ENCODE measurements around the gene LINC00237.

Gene LINC00237

DNA sequence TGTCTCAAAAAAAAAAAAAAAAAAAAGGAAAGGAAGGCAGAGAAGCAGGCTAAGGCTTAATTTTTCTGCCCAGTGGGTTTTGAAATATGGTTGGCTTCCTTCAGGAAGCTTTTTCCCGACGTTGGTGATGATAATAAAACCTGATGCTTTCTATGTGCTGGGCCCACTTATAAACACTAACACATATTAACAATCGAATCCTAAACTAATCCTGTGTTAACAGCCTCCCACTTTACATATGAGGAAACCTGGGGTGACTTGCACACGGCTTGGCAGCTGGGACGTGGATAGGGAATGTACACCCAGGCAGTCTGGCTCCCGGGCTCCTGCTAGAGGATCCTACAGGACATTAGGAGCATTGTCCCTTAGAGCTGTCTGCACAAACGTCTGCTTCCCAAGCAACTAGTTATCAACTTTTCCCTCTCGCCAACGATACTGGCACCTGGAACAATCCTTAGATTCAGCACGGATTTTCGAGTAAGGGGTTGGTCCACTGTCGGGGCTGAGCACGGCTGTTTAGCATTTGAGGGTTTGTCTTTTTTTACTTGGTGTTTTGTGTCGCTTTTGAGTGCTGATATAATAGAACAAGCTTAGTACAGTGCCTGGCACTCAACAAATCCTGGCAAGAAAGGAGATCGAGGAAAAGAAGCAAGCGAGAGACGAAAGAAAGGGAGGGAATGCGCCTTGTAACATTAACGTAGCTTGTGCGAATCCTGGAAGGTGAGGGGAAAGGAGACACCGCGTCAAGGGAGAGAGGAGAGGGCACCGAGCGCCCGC lies 19.1 kb upstream of the LINC00237 start:
- DNase-seq: no peak

DNA sequence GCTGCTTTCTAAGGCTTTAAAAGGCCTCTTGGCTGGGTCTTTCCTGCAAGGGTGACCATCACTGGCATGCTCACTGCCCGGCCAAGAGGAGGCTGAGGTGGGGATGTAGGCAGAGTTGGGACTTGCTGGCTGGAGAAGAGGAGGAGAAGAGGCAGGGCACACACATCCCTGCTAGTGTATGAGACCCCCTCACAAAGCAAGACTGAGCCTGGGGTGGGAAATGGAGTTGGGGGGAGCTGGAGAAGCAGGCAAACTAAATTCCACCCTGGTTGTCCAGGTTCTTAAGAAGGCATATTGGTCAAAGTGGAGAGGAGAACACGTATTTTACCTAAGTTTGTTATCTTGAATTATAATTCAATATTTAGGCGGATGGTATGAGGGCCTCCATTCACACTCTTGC lies 18.0 kb upstream of the LINC00237 start:
- no peak for DNase-seq

DNA sequence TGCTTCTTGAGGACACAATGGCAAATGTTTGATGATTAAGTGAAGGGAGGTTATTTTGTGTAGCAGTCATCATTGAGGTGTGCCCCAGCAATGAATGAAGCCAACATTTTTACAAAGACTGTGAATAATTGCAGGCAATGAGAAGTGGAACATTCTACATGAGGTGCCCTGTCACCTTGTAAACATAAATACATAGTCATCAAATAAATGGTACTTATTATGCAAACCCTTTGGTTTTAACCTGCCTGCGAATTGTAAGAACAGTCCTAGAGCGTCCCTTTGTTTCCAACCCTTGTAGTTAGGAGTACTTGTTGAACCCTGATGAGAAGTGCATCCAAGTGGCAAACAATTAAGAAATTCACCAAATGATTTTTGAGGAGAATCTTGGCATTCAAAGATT lies 12.6 kb upstream of the LINC00237 start:
- no peak for DNase-seq

DNA sequence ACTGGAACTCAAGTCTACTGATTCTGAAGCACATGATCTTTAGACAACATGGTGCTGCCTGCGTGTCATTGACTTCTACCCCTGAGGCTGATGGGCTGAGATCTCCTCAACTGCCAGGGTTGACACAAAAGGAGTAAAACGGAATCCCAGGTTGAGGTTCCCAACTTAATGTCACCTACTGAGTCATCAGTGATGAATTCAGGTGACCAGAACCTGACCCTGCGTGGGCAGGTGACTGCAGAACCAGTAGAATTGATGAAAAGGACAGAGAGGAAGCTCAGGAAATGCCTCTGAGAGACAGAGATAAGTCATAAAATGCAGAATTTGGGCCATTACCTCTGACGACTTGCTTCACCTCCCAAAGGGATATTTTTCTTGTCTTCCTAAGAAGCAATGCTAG lies 12.0 kb upstream of the LINC00237 start:
- DNase-seq: no peak

DNA sequence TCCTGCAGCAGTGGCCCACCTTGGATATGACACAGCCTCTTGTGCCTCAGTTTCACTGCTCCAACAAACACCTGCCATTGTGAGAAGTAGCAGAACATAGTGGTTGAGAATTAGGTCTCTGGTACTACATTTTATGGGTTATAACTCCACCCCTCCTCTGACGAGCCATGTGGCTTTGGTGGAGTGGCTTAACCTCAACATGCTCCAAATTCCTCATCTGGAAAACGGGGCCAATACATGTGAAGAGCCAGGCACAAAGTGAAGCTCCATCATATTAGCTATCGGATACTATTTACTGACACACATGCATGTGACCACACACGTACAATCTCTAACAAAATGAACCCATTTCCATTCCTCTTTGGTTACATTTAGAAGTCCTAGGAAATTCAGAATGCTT lies 11.4 kb upstream of the LINC00237 start:
- DNase-seq: no peak

DNA sequence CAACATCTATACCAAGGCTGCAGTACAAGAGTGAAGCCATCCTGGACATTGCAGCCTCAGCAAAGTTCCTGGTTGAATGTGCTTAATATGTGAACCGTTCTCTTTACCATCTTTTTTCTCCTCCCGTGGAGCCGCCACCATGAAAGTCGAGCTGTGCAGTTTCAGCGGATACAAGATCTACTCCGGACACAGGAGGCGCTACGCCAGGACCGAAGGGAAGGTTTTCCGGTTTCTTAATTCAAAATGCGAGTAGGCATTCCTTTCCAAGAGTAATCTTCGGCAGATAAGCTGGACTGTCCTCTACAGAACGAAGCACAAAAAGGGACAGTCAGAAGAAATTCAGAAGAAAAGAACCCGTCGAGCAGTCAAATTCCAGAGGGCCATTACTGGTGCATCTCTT lies 8.4 kb upstream of the LINC00237 start:
- DNase-seq: no peak

DNA sequence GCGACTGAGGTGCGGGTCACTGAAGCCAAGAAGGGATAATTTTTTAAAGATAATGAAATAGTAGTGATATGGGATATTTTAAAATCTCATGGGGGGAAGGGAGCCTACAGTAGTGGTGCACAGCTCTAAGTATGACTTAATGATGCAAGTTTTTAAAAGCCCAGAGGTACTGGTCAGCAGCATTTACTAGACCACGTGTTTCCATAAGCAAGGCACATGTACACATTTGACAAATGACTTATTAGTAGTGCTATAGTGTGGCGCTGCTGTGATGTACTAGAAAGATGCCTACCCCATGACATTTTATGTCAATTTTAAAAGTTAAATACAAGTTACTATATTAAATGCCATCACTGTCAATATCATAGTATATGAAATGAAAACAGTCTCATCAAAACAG lies 7.5 kb upstream of the LINC00237 start:
- no peak for DNase-seq

DNA sequence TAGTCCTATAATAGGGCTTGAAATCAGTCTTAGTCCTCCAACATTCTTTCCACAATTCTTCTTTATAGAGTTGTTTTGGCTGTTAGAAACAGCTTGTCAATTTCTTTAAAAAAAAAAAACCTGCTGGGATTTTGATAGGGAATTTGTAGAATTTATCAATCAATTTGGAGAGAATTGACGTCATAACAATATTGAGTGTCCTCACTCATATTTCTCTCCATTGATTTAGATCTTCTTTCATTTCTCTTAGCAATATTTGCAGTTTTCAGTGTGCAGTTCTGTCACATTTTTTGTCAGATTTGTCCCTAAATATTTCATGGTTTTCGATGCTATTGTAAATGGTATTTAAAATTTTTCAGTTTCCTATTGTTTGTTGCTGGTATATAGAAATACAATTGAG lies 5.3 kb upstream of the LINC00237 start:
- no peak for DNase-seq

DNA sequence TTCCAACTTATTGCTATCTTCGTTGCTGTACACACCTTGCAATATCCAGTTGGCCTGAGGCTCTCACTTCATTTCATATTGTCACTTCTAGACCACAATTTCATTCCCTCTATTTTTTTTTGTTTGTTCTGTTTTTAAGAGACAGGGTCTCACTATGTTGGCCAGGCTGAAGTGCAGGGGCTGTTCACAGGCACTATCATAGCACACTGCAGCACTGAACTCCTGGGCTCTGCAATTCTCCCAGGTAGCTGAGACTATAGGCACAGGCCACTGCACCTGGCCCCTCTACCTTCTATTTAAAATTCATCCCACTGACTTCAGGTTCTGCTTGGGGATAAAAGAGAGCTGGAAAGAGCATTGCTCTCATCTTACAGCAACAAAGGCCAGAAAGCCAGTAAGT lies 4.7 kb upstream of the LINC00237 start:
- no peak for DNase-seq

DNA sequence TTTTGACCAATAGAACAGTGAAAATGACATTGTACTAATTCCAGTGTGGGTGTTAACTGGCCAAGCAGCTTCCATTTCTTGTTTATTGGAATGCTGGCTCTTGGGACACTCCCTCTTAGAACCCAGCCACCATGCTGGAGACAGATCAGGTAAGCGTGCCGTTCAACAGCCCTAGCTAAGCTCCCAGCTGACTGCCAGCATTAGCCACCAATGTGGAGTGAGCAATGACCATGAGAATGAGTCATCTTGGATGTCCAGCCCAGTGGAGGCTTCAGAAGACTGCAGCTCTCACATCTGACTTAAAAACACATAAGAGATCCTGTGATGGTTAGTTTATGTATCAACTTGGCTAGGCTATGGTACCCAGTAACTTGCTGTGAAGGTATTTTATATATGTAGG lies 3.0 kb upstream of the LINC00237 start:
- no peak for DNase-seq

DNA sequence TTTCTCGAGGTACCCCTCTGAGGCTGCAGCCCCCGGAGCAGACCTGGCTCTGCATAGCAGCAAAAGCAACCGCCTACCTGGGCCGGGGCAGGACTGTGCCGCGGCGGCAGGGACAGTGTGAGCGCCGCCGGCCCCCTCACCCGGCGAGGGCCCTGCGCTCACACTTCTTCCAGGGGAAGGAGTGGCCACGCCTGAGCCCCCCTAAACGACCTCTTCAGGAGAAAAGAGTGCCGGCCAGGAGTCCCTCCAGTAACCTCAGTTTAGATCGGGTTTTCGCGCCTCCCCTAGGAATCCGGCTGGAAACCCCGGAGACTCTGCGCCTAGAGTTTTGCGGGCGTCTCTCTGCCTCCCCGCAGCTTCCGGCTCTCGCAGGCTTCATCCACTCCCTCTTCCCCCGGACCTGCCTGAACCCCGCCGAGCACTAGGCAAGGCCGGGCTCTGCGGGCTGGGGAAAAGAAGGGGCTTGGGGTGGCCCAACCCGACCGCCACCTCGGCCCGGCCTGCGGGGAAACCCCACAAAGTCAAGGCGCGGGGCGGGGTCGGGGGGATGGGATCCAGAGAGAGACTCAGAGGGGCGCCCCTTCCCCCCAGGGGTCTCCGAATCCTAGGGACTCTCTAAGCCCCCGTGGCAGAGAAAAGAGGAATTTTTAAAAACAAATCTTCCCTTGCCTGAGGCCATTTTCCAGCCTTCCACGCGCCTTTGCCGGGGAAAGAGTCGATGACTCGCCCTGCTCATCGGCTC lies 558 bp downstream of the LINC00237 start:
- no peak for DNase-seq

DNA sequence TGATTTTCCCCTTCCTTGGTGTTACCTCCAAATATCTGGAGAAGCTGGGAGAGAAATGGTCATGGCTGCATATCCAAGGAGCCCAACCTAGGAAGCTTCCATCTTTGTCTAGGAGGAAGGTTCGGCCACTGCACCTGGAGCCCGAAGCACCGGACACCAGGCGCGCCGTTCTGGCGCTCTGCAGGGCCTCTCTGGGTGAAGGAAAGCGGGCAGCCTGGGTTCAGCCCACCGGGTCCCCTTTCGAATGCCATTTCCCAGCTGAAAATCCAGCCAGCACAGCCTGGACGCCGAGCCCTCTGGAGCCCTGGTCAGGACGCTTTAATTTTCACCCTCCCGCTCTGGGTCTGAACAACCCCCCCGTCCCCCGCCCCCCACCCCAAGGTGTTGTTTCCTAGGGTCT lies 1.2 kb downstream of the LINC00237 start:
- DNase-seq: no peak

DNA sequence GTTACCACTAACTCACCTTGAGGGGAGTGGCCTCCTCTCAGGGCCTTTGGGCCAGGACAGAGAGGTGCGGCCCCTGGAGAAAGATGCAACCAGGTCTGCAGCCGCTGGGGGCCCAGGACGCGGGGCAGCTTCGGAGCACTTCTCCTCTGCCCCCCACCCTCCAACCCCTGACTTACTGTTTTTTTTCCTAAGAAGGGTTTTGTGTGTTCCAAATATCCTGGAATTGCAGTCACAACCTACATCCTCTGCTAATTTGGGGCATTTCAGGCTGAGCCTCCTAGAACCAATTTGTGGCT lies 1.7 kb downstream of the LINC00237 start:
- DNase-seq: no peak

DNA sequence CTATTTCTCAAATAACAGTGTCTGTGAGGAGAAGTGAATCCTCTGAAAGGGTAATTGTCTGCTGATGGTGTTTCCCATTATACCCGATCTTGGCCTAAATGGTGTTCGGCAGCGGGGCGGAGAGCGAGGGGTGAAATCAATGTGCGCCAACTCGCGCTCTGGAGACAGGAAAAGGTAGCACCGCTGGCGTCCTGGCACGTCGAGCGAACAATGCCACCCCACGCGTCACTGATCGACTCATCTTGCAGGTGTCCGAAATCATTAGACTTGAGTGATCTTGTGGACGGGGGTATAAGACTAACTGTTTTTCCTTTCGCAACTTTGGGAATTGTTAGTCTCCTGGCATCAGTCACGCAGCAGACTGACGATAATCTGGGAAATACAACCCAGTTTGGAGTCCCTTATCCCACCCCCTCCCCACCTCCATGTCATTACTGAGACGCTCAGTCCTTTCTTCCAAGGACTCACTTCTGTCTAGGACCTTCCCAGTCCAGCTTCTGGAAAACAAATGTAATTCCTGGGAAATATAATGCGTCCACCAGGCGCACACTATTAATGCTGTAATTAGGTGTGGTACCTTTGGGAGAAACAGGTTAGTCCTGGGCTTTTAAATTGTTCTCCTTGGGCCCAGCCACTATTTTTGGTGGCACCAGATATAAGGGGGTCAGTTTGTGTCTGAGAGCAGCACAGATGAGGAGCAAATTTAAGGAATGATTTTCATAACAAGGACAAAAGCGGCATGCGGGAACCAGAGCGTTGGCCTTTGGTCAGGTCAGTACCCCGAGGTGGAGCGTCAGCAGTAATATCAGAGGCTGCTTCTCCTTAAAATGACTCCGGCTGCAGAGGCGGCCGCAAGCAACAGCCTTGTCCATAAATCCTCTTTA lies 2.3 kb downstream of the LINC00237 start:
- DNase-seq: no peak

DNA sequence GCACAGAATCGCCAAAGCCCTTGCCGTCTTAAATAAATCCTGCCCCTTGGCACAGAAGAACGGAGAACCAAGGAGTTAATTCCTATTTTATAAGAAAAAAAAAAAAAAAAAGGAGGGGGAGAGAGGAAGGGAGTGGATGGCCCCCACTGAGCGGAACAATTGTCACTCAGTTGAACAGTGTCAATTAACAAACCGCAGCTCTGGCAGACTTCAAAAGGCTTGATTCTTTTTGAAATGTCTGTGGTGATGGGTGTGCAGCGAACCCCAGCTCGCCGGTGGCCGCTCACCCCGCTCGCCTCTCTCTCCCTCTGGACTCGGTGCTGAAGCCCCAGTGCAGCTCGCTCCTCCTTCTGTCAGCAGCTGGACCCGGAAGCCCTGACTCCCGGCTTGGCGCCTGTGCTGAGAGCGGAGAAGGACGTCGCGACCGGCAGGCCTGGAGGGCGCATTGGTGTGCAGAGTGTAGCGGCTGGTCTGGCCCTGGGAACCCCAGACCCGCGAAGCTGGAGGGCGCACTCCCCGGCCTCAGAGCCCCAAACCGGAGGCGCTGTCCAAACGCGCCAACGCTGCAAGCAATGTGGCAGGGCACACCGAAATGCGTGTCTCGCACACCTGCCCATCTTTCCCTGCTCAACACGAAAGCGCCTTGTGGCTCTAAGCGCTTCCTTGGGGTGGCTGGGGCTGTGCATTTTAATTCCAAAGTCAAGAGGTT lies 3.4 kb downstream of the LINC00237 start:
- no peak for DNase-seq

DNA sequence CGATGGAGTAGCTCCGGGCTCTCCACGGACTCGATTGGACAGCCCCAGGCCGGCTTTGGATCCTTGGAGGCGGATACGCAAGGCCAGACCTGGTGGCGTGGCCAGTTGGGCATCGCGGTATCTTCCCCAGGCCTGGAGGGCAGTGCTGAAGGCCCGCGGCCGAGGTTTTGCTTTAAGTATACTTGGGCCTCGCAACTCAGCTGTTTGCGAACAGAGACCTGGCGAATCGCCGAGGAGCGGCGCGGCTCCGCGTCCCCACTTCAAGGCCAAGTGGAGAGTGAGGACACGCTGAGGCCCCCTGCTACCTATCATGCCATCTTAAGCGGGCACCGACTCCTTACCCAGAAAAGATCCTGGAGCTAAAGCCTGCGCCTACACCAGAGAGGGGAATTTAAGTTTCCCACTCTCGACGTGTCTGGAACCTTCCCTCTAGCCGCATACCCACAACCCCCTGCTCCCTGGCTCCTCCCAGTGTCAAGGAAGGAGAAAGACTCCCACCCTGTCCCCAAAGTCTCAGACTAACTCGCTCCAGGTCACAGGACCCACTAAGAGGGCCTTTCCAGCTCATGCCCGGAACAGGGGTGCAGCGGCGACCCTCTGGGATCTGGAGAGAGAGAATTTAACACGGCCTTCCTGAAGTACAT lies 4.1 kb downstream of the LINC00237 start:
- no peak for DNase-seq

DNA sequence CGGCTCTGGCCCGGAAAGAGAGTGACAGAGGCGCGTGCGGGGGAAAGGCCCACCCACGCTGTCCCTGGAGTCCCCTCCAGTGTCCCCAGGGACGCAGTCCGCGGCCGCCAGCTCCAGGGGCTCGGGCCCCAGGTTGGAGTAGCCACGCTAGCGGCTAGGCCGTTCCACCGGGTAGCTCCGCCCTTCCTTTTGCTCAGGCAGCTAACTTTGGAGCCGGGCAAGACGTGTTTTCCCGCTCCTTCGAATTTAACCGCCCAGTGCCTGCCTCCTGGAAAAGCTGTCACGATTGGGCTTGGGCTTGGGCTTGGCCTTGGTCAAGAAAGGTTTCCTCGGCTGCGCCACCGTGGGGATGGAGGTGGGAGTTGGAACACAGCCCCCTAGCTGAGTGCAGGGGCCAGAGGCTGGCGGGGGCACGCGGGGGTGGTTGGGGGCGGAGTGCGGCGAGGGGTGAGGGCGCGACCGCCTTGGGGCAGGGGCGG lies 4.7 kb downstream of the LINC00237 start:
- DNase-seq: no peak

DNA sequence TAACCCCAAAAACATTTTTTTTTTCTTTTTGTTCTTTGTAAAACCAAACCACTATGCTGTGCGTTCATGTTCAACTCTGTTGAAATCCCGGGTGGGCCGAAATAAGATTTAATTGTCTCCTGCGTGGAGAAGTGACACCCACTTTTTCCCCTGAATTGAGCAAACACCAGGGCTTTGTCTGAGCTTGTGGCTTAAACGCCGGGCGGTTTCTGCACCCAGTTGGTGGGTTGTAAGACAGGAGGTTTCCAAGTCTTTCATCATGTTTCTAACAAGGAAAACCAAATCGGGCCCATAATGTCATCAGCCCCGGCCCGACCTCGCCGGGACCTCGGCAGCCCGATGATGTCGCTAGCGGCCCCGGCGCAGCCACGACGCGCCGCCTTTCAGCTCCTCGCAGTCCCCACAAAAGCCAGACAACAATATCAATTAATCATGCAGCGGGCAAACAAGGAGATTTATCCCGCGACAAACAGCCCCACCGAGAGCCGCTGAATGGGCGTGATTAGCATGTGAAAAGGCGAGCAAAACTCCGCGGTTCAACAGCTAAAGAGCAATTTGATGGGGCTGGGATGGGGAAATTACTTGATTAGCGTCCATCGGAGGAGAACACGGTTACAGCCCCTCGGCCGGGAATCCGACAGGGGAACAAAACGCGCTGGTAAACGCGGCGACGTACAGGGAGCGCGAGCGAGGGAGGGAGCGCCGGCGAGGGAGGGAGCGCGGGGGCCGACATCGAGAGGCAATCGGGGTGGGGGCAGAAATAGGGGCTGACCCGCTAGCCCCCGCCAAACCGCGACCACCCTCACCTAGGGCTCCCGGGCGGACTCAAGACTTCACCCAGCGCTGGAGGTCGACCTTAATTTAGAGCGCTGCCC lies 5.3 kb downstream of the LINC00237 start:
- no peak for DNase-seq

DNA sequence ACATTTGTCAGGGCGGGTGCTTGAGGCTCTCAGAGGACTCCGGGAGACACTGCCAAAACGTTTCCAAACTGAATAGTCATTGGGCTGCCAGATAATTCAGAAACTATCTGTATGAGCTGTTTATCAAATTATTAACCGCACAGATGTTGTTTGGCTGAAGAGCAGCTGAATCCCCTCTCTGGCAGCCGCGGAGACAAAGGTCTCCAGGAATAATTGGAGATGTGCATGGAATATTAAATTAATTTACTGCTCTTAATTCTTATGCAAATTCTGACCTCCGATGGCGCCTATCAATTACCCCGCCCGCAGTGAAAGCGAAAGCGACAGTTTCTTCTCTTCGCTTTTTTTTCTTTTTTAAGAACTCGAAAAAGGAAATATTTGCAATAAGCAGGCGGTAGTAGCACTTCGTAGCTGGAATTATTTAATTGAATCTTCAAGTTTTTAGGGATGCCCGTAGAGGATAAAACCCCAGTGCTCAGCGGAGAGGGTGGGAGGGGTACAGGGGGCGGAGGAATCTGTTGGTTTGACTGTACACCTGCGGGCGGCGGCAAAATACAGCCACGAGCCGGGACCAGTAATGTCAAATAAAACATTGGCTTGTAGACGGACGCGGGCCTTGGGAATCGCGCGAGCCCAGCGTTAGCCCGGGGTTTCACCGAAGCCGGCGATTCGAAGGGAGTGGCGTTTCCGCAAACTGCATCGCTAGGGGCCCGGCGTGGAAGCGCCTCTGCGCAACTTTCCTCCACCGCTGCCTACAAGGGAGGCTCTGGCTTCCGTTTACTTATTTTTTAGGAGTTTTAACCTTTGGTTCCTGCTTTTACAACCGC lies 6.2 kb downstream of the LINC00237 start:
- peak; percentile 43 to 59 for DNase-seq

DNA sequence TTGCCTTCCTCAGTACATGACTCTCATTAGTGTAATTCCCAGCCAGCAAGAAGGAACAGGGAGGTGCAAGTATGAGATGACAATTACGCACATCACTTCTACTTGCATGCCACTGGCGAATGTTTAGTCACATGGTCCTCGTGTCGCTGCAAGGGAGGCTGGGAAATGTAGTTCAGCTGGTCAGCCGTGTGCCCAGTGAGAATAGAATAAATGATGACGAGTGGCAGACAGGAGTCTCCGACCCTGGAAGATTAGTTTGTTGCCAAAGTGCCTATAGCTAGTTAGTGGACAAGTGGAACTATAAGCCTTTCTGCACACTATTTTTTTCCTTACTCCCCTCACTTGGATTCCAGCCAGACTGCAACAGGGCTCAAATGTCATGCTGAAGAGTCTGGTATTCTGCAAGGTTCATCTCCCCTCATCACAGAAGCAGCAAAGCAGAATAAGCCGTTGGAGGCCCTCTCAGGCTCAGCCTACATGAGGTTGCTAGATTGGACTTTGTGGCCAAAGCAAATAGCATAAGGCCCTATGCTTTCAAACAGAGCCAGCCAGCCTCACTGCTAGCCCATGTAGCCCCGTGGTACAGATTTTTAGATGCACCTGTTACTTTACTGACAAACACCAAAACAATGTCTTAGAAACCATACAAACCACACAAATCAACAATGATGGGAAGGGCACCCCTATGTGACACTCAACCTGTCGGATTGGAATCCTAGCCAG lies 9.7 kb downstream of the LINC00237 start:
- DNase-seq: no peak
